ENCODE results near the gene OSBPL3.
A peak's percentile ranks its signal among the peaks of the same experiment; 100 is the strongest.

OSBPL3 gene

GRCh38 chr7:24932815-24933214 is 47.2 kb downstream of the OSBPL3 start:
- no peaks in the 10 kb centered on the region for H3K36me3 ChIP-seq (ENCODE audit: control insufficient read depth, insufficient read depth, low read length)
- TF ChIP-seq, protein P1, sequence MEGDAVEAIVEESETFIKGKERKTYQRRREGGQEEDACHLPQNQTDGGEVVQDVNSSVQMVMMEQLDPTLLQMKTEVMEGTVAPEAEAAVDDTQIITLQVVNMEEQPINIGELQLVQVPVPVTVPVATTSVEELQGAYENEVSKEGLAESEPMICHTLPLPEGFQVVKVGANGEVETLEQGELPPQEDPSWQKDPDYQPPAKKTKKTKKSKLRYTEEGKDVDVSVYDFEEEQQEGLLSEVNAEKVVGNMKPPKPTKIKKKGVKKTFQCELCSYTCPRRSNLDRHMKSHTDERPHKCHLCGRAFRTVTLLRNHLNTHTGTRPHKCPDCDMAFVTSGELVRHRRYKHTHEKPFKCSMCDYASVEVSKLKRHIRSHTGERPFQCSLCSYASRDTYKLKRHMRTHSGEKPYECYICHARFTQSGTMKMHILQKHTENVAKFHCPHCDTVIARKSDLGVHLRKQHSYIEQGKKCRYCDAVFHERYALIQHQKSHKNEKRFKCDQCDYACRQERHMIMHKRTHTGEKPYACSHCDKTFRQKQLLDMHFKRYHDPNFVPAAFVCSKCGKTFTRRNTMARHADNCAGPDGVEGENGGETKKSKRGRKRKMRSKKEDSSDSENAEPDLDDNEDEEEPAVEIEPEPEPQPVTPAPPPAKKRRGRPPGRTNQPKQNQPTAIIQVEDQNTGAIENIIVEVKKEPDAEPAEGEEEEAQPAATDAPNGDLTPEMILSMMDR (IDR thresholded peaks at IDR 0.05; ENCODE audit: insufficient read depth, low read length, poor library complexity, severe bottlenecking): no peak
- DNase-seq (ENCODE audit: extremely low read depth, insufficient read length): no peak
- peak overlapping the region; percentile 31 for H3K4me3 ChIP-seq (replicated peaks; ENCODE audit: low read depth, low read length)
- H3K27me3 ChIP-seq (replicated peaks; ENCODE audit: control insufficient read depth, insufficient read depth, low read length): no peaks in the 10 kb centered on the region

- Histone ChIP-seq H3K27me3 (replicated peaks; ENCODE audit: control insufficient read depth, insufficient read depth, low read length) (no peaks in the 10 kb centered on the region), H3K36me3 (ENCODE audit: control insufficient read depth, insufficient read depth, low read length) (no peaks in the 10 kb centered on the region), H3K4me3 (replicated peaks; ENCODE audit: low read depth, low read length) (no peak overlapping the region)
- TF ChIP-seq, protein P1 (IDR thresholded peaks at IDR 0.05; ENCODE audit: insufficient read depth, low read length, poor library complexity, severe bottlenecking): no peak
- no peak for DNase-seq (ENCODE audit: extremely low read depth, insufficient read length)
Measured at GRCh38 chr7:24932389-24932788, 47.6 kb downstream of the OSBPL3 start.

- no peaks in the 10 kb centered on the region for H3K27me3 ChIP-seq (replicated peaks; ENCODE audit: control insufficient read depth, insufficient read depth, low read length)
- no peak for DNase-seq (ENCODE audit: extremely low read depth, insufficient read length)
- no peak overlapping the region for H3K4me3 ChIP-seq (replicated peaks; ENCODE audit: low read depth, low read length)
- TF ChIP-seq, protein P1 (IDR thresholded peaks at IDR 0.05; ENCODE audit: insufficient read depth, low read length, poor library complexity, severe bottlenecking): no peak
- no peaks in the 10 kb centered on the region for H3K36me3 ChIP-seq (ENCODE audit: control insufficient read depth, insufficient read depth, low read length)
Measured at GRCh38 chr7:24931844-24932243, 48.1 kb downstream of the OSBPL3 start.

- Histone ChIP-seq H3K27me3 (replicated peaks; ENCODE audit: control insufficient read depth, insufficient read depth, low read length) (no peaks in the 10 kb centered on the region), H3K4me3 (replicated peaks; ENCODE audit: low read depth, low read length) (no peak overlapping the region), H3K36me3 (ENCODE audit: control insufficient read depth, insufficient read depth, low read length) (no peaks in the 10 kb centered on the region)
- no peak for DNase-seq (ENCODE audit: extremely low read depth, insufficient read length)
- TF ChIP-seq, protein P1 (IDR thresholded peaks at IDR 0.05; ENCODE audit: insufficient read depth, low read length, poor library complexity, severe bottlenecking): no peak
Measured at GRCh38 chr7:24930856-24931255, 49.1 kb downstream of the OSBPL3 start.

DNA sequence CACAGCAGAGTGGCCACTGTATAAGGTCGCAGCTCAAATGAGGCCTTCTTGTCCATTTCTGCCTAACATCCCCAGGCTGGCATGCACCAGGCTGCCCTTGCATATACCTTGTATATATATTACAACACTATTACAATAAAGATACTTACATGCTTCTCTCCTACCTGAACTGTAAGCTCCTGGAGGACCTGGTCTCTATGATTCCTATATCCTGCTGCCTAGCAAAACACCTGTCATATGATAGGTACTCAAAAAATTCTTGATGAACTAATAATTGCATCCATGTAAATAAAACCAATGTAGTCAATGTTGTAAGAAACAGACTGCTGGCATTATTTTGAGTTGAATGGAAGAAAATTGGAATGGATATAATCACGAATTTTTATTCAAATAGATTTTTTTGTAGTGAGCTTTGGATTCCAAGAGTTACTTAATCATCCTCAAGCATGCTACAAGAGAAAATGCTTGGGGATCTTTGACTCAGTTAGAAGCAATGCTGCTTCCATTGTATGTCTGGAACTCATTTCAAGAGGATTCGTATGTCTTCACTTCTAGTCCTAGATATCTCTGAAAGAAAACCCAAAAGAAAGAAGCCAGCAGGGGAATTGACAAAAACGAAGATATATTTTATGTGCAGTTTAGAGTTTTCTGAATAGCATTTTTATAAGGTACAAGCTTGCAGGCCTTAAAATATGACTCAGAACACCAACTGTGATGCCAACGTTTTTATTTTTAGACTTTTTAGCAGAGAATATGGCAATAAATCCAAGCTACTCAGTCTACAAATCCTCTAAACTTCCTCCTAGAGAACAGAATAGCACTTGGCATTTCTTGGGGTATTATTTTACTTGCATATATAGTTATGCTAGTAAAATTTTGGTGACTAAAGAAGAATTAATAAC is 53.1 kb downstream of the OSBPL3 start:
- TF ChIP-seq, protein P1 (IDR thresholded peaks at IDR 0.05; ENCODE audit: insufficient read depth, low read length, poor library complexity, severe bottlenecking): no peak
- DNase-seq (ENCODE audit: extremely low read depth, insufficient read length): no peak
- H3K4me3 ChIP-seq (replicated peaks; ENCODE audit: low read depth, low read length): no peak overlapping the region
- H3K36me3 ChIP-seq (ENCODE audit: control insufficient read depth, insufficient read depth, low read length): no peaks in the 10 kb centered on the region
- no peaks in the 10 kb centered on the region for H3K27me3 ChIP-seq (replicated peaks; ENCODE audit: control insufficient read depth, insufficient read depth, low read length)

All from GM06990 (cell line).